RKO (cell line): ENCODE results near the gene TMEM126A.
"Not testable (repeated sequence)": the region's sequence is repeated elsewhere in the genome, so short reads cannot be mapped to it uniquely, and the experiment has no call there.

Experiments used
- DNase-seq: peaks from one replicate; pipeline ENCODE4 v3.0.0-alpha.2; 2016; ENCODE audit warnings: low spot score

TMEM126A gene

GRCh38 chr11:85658180-85658579, 10.4 kb downstream of the TMEM126A start:
- DNase-seq: no peak

DNA sequence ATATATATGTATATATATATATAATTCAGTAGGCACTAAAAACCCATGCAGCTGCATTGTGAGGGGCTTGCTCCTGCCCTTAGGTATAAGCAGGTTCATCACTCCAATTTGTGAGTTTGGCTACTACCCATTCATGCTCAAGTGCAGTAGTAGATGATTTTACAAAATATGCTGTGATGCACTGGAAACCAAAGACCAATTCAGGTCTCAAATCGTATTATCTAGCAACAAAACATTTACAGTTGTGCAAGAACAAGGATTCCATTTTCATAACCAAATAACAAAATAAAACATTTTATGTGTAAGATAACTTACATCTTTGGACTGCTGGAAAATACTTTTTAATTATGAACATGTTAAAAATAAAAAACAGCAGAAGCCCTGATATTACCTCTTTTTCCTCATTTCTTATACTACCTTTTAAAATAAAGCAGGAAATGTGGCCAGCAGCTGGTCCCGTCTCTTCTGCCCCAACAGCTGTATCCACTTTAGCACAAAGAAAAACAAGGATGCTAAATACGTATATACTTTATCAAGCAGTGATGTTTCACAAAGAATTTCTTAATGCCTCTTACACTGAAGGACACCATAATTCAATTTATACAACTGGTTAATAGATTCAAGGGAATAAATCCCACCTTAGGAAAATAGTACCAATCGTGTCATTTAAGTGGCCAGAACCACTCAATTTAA, 14.4 kb downstream of the TMEM126A start:
- peak; percentile 49 for DNase-seq

GRCh38 chr11:85663080-85663752, 15.4 kb downstream of the TMEM126A start:
- peak; percentile 58 for DNase-seq

DNA sequence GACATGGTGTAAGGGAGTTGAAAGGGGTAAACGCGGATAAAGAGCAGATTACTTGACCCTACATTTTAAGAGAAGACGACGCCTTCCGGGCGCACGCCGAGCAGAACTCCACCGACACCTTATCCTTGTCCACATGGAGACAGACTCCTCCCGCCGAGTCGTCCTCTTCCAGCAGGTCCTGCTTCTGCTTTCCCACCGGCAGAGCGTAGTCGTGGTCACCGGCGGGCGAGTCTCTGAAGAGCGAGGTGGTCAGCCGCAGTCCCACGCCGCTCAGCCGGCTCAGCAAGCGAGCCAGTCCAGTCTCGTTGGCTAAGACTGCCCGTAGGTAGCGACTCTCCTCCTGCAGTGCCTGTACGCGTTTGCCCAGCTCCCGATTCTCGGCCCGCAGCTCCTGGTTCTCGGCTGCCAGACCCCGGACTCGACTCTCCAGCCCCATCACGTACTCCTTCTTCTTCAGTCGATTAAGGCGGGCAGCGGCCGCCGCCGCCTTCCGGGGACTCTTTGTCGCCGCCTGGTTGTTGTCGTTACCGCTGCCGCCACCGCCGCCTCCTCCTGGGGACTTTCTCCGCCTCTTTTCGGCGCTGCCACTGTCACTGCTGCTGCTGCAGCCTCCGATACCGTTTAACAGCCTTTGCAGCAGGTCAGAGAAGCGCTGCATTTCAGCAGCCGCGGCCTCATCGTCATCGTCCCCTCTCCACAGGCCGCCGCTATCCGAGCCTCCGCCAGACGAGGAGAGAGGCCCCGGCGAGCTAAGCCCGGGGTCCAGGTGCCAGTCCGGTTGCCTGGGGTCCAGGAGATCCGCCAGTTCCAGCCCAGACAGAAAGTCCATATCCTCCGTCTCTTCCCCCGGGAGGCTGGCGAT, 16.2 kb downstream of the TMEM126A start:
- peak; percentile 68 for DNase-seq

- DNase-seq: peak; percentile 95
These were observed 17.1 kb downstream of the TMEM126A start, which contains the start of gene CREBZF for GRCh38 chr11:85664615-85665481. Gene CREBZF (minus strand): TSS chr11:85665129. CDS start chr11:85664875, 254 bp downstream.

- no peak for DNase-seq
These were observed 18.0 kb downstream of the TMEM126A start for GRCh38 chr11:85665733-85666132.

GRCh38 chr11:85666687-85667086, 18.9 kb downstream of the TMEM126A start:
- no peak for DNase-seq

- no peak for DNase-seq
These were observed 20.4 kb downstream of the TMEM126A start for GRCh38 chr11:85668157-85668556.

GRCh38 chr11:85670949-85671663, 23.3 kb downstream of the TMEM126A start:
- DNase-seq: not testable (repeated sequence)

DNA sequence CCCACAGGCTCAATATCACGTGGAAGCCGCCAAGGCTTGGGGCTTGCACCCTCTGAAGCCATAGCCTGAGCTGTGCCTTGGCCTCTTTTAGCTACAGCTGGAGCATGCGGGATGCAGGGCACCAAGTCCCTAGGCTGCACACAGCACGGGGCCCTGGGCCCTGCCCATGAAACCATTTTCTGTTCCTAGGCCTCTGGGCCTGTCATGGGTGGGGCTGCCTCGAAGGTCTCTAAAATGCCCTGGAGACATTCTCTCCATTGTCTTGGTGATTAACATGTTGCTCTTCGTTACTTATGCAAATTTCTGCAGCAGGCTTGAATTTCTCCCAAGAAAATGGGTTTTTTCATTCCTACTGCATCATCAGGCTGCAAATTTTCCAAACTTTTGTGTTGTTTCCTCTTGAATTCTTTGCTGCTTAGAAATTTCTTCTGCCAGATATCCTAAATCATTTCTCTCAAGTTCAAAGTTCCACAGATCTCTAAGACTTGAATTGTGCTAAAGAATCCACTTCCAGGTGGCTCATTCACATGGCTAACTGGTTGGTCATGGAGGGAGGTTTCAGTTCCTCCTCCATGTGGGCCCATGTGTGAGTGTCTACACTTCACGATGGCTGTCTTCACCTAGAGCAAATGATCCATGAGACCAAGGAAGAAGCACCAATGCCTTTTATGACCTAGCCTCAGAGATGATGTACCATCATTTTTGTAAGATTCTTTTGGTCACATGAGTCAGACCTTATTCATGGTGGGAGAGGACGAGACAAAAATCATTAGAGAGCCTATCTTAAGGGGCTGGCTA, 24.5 kb downstream of the TMEM126A start:
- no peak for DNase-seq

DNA sequence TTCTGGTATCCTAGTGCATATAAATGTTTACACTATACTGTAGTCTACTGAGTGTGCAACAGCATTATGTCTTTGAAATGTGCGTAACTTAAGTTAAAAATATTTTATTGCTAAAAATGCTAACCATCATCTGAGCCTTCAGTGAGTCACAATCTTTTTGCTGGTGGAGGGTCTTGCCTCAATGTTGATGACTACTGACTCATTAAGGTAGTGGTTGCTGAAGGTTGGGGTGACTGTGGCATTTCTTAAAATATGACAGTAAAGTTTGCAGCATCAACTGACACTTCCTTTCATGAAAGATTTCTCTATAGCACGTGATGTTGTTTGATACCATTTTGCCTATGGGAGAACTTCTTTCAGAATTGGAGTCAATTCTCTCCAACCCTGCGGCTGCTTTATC, 25.6 kb downstream of the TMEM126A start:
- DNase-seq: no peak

DNA sequence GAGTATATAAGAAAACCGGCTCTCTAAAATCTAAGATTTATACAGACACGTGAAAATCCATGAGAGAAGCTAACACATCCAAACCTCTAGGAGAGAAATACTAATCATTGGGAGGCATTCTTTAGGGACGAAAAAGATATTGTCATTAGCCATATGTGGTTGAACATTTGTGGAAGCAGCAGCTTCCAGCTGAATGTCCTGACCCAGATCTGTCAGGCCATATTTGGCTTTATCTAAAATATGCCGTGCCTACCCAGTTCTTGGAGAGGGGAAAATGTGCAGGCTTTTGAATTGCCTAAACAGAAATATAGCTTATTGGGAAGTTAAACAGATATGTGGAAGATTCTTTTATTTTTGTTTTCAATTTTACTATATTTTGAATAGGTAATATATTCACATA, 31.8 kb downstream of the TMEM126A start:
- DNase-seq: no peak

DNA sequence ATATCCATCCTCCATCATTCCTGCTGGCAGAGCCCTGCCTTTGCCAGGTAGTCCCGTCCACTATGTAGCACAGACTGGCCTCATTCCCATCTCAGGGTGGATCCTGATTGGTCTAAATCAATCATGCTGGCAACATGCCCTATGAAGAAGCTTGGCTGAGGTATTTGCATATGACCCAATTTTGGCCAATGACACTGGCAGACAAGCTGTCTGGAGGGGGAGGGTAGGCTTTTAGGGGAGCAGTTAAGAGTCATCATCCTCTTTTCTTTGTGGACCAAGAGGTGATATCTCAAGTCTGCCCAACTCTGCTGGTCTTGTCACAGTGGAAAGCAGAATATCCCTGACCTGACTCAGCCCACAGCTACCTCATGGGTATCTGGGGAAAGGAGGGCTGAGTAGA, 33.1 kb downstream of the TMEM126A start:
- peak; percentile 18 for DNase-seq

- DNase-seq: no peak
These were observed 34.9 kb downstream of the TMEM126A start for GRCh38 chr11:85682330-85683305.

DNA sequence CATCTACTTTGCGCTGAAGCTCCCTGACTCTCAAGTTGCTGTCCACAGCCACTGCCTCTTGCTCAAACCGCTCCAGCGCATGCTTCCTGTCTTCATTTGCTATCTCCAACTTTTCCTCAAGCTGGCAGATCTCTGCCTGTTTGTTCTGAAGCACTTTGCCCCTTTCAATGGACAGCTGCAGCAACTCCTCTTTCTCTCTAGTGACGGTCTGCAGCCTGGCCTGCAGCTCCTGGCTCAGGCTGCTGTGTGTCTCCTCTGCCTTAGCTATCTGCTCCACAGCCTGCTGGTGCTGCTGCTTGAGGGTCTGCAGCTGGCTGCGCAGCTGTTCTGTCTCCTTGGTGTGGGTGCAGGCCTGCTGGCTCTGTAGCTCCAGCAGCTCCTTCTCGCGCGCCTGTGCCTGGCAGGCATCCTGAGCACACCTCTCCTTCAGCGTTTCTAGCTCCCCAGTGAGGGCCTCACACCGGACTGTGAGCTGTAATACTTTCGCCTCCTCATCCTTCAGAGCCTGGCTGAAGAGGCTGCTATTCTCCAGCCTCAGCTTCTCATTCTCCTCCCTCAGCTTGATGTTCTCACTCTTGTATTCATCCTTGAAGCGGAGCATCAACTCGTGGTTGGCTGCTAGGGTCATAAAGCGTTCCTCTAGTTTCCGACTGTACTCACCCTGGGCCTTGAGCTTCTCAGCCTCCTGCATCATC, 37.5 kb downstream of the TMEM126A start:
- no peak for DNase-seq

DNA sequence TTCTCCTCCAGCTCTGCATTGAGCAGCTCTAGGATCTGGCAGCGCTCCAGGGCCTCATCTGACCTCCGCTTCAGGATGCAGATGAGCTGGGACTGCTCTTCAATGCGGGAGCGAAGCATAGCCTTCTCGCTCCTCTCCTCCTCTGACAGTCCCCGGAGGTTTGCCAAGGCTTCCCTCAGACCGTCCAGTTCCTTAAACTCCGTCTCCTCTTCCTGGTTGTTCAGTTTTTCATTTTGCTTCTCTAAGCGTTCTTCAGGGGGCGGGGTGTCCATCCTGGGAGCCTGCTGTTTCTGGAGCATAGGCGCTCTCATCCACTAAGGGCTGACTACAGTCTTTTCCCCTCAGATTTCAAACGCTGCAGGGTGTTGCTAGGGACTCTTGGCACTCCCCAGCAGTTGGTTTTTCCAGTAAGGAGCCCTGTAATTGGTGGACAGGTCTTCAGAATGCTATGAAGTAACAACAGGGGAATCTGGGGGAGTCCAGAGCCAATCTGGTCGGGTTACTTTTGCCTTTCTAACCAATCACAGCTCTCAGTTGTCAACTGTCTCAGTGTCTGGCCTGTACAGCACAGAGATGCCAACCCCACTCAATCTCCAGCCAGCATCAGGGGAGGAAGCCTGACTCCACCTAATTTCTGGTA, 38.2 kb downstream of the TMEM126A start, which contains the start of gene CCDC89:
CCDC89 (minus strand) TSS at position 376 of the 640 bp plus-strand sequence; CDS start at position 311, 65 bp downstream.
- no peak for DNase-seq

DNA sequence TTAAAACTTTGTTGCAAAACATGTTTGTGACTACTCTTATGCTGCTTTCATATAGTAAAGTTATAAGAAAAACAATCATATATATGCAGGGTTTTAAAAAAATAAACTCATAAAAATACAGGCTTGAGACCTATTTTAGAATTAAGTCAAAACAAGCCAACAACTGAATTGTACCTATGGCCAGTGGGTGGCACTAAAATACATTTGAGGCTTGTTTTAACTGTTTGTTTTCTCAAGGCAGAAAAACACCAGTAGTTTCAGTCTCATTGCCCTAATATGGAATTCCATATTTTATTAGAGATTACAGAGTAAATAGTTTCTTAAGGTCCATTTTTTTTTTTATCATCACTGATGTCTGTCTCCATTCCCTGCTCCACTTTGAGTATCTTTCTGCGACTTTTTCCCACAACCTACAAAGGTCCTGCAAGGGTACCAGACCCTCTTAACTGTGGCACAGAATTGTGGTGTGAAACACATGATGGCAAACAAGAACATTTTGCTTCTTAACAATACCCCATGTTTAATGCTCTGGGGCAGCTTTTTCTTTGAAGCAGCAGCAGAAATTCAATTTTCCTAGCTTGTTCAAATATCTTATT, 46.7 kb downstream of the TMEM126A start:
- peak; percentile 65 for DNase-seq
